GM18519 (cell line): ENCODE results near the gene REN.

Experiments
- ATAC-seq: cut with Tn5 transposase; IDR thresholded peaks from one replicate; pipeline ENCODE4 v1.9.1; 2021; ENCODE audit warnings: mild to moderate bottlenecking, moderate library complexity; ENCODE audit not compliant: unreplicated experiment, low FRiP score

Gene REN

DNA sequence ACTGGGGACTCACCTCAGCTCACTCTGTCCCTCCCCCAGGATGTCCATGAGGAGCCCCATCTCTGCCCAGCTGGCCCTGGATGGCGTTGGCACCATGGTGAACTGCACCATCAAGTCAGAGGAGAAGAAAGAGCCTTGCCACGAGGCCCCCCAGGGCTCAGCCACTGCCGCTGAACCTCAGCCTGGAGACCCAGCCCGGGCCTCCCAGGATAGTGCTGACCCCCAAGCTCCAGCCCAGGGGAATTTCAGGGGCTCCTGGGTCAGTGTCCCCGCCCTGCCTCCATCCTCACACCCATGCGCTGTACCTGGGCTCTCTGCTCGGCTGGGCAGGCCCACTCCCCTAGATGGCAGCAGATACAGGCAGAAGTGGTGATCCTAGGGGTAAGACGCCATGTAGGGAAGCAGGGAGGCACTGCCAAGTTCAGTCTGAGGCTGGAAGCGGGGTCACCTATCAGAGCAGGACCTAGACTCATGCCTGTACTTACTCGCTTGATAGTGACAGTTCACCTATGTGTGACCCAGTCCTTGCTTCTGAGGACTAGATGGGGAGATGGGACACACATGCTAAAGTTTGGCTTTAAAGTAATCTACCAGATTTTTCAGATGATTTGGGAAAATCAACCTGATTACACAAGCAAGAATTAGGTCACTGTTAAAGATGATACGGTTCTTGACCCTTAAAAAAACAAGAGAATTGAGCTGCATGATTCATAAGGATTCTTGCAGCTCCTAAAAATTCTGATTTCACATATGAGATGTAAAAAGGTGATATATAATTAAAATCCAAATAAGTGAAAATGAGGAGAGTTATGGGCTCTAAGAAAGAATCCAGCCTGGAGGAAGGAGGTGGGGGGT lies 53.0 kb downstream of the REN start:
- no peak for ATAC-seq

DNA sequence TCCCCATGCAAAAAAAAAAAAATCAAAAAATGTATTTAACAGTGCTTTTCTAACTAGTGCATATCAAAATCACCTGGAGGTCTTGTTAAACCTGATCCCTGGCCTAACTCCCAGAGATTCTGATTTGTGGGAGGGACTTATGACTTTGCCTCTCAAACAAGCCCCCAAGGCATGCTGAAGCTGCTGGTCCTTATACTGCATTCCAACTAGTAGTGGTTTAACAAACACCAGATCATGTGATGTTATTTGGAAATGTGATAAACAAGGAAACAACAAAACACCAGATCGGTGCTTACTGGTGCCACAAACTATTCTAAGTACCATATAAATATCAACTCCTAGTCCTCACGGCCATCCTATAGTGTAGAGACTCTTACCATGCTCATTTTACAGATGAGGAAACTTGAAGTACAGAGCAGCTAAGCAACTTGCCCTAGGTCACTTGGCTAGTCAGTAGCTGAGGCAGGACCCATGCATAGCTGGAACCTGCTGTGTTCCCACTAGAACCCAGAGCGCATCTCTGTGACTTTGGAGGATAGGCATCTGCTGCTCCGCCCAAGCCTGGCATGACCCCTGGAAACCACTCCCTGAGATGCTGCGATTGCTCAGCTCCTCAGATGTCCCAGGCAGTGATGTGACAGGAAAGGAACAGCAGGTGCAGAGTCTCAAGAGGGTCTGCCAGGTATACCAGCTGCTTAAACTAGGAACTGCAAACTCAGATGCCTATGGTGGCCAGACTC lies 55.1 kb downstream of the REN start:
- no peak for ATAC-seq

DNA sequence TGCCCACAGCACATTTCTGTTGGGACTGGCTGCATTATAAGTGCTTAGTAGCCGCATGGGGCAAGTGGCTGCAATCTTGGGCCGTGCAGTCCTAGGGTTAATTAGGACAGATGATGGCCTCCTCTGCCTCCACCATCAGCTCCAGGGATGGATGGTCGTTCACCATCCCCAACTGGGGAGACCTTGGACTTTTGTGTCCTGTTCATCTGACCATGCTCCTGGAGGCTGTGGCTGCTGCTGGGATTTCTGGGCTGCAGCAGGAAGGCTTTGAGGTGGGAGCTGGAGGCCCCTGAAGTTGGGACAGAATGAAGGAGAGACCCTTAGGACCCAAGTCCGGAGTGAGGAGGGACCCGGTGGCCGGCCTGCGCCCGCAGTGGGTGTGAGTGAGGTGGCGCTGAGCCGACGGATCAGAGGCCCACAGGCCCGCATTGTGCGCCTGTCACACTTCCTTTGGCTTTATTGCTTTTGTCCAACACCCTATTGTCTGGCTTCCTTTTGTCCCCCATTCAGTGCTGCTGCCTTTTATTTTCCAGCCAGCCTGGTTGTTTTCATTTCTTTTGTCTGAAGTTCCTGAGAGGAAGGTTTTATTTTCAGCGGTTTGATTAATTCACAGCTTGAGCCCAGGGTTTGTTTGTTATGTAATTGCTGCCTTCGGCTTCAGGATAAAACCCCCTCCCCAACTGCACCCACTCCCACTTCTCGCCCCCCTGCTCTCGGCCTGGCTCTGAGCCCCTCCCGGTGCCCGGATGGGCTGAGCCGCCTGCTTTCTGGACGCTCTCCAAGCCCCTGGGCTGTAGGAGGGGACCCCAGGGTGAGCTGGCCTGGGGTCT lies 57.6 kb downstream of the REN start:
- ATAC-seq, result no peak

DNA sequence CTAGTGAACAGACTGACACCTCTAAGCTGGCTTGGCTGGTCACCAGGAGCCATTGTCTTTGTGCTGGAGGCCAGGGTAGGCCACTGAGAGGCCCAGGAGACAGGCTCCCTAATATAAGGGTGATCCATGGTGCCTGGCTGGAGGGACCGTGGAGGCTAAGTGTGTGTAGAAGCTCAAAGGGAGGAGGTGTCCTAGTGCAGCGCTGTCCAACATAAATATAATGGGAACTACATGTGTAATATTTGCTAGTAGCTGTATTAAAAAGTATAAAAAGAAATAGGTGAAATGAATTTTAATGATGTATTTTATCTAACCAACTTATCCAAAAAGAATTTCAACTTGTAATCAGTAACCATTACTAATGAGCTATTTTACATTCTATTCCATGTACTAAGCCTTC lies 58.2 kb downstream of the REN start:
- no peak for ATAC-seq

DNA sequence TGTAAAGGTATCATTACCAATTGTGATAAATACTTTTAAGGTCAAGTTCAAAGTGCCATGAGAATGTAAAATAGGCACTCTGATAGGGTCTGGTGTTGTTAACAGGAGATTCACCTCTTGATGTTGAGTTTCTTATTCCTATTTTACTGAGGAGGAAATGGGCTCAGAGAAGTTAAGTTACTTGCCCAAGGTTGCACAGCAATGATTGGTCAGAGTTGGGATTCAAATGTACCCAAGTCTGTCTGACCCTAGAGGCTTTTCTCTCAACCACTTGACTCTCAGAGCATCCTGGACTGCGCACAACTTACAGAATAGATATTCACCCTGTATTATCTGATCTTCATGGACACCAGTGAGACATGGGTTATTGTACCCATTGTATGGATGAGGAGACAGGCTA lies 59.3 kb downstream of the REN start:
- no peak for ATAC-seq

DNA sequence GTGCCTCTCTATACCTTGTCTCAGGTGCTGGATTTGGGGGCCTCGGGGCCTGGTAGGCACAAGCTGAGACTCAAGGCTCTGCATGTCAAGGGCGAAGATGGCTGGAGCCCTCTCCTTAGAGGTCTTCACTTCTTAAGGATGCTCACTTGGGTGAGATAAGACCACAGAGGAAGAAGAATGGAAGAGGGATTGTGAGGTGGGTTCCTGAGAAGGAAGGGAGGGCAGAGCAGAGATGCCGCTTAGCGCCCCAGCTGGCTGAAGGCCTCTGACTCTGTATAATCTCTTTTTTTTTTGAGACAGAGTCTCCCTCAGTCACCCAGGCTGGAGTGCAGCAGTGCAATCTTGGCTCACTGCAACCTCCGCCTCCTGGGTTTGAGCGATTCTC lies 61.0 kb downstream of the REN start:
- ATAC-seq, result no peak
